B cell (primary cell): ENCODE data around the gene UNC13C. TPM values are rescaled to one million over a fixed set of nuclear protein-coding genes. Genes with fewer than 3 reads are reported as not detected.

Experiments used
- ATAC-seq: fragments of 200-7000 bp; cut with Tn5 transposase; one replicate; pipeline ENCODE4 v1.10.0; 2021; ENCODE audit warnings: low read depth, mild to moderate bottlenecking, moderate number of reproducible peaks, moderate library complexity
- CTCF ChIA-PET: fragments of 350-600 bp; sonication (Branson Sonifier 250); formaldehyde crosslinking; loops from one replicate; lab custom pipeline; 2021; ENCODE audit warnings: antibody characterized with exemption, inconsistent platforms; lab: Charles Lee
- POLR2A ChIA-PET: fragments of 350-600 bp; sonication (Branson Sonifier 250); formaldehyde crosslinking; loops from one replicate; lab custom pipeline; 2021; ENCODE audit warnings: antibody characterized with exemption; lab: Charles Lee
- DNase-seq: peaks from one replicate; pipeline ENCODE4 v3.0.0; 2013
- H2AFZ ChIP-seq: 2 replicates; pipeline ENCODE4 v1.6.1; 2012; ENCODE audit warnings: mild to moderate bottlenecking, low read depth, low read length; ENCODE audit not compliant: insufficient read depth, poor library complexity, severe bottlenecking
- H3K27ac ChIP-seq, 2 donors: 1 replicate in 1 of 2; 2 replicates in 1 of 2; pipeline ENCODE4 v1.5.1; 2012 to 2013; ENCODE audit warnings: low read length in 2 of 2, mild to moderate bottlenecking in 2 of 2, moderate library complexity in 1 of 2
- H3K27me3 ChIP-seq, 4 experiments: fragments of 200-600 bp in 1 of 4; sonication (generic) in 1 of 4; replicated peaks in 1 of 4; 1 replicate in 2 of 4; 2 replicates in 2 of 4; pipeline versions ENCODE4 v1.6.1 to v1.7.0; 2013 to 2016; ENCODE audit warnings: low read length in 3 of 4, mild to moderate bottlenecking in 2 of 4, mixed read lengths in 1 of 4, moderate library complexity in 1 of 4; ENCODE audit not compliant: insufficient read depth in 4 of 4, control insufficient read depth in 3 of 4; ENCODE audit errors: control extremely low read depth in 1 of 4
- H3K36me3 ChIP-seq, 2 experiments: replicated peaks in 1 of 2; 1 replicate in 1 of 2; 2 replicates in 1 of 2; pipeline versions ENCODE4 v1.6.1 to v1.7.1; 2013; ENCODE audit warnings: low read length in 1 of 2; ENCODE audit not compliant: insufficient read depth in 2 of 2, control insufficient read depth in 1 of 2; ENCODE audit errors: control extremely low read depth in 1 of 2, extremely low read depth in 1 of 2
- H3K4me1 ChIP-seq, 2 donors: fragments of 200-600 bp in 1 of 2; sonication (generic) in 1 of 2; 1 replicate in 1 of 2; 2 replicates in 1 of 2; pipeline versions ENCODE4 v1.5.1 to v1.6.1; 2013 to 2017; ENCODE audit warnings: low read length in 2 of 2; ENCODE audit not compliant: control insufficient read depth in 2 of 2, insufficient read depth in 2 of 2
- H3K4me2 ChIP-seq: replicated peaks from 2 replicates; pipeline ENCODE3; 2012; ENCODE audit warnings: mild to moderate bottlenecking, low read depth, low read length; ENCODE audit not compliant: poor library complexity, severe bottlenecking
- H3K4me3 ChIP-seq, 5 experiments: fragments of 200-600 bp in 1 of 5; sonication (generic) in 1 of 5; 1 replicate in 3 of 5; 2 replicates in 2 of 5; pipeline versions ENCODE4 v1.5.1 to v1.7.0; 2011 to 2016; ENCODE audit warnings: low read length in 4 of 5, mild to moderate bottlenecking in 4 of 5, low read depth in 2 of 5, control low read depth in 1 of 5, moderate library complexity in 1 of 5; ENCODE audit not compliant: insufficient read depth in 1 of 5; ENCODE audit errors: control extremely low read depth in 1 of 5, extremely low read depth in 1 of 5
- H3K79me2 ChIP-seq: fragments of 200-600 bp; sonication (generic); one replicate; pipeline ENCODE4 v1.6.0; 2016; ENCODE audit warnings: low read length; ENCODE audit not compliant: control insufficient read depth, insufficient read depth
- H3K9ac ChIP-seq: fragments of 200-600 bp; sonication (generic); 2 replicates; pipeline ENCODE4 v1.6.1; 2017; ENCODE audit warnings: mild to moderate bottlenecking, low read length, moderate library complexity
- H3K9me3 ChIP-seq, 3 donors: one replicate each; pipeline versions ENCODE4 v1.6.1 to v1.7.1; 2013; ENCODE audit warnings: low read length in 2 of 3; ENCODE audit not compliant: control insufficient read depth in 2 of 3, insufficient read depth in 1 of 3; ENCODE audit errors: control extremely low read depth in 1 of 3
- H4K20me1 ChIP-seq: 2 replicates; pipeline ENCODE4 v1.6.0; 2012; ENCODE audit warnings: mild to moderate bottlenecking, low read length; ENCODE audit not compliant: insufficient read depth, control insufficient read depth, poor library complexity, severe bottlenecking
- H3K27ac Mint-ChIP-seq: one replicate; pipeline ENCODE4 v1.8.0; 2021; ENCODE audit warnings: mixed read lengths
- H3K27me3 Mint-ChIP-seq: one replicate; pipeline ENCODE4 v1.8.0; 2021; ENCODE audit warnings: mixed read lengths
- H3K4me1 Mint-ChIP-seq: one replicate; pipeline ENCODE4 v1.8.0; 2021; ENCODE audit warnings: mixed read lengths
- H3K4me3 Mint-ChIP-seq: one replicate; pipeline ENCODE4 v1.8.0; 2021; ENCODE audit warnings: mixed read lengths
- H3K9me3 Mint-ChIP-seq: one replicate; pipeline ENCODE4 v1.8.0; 2022; ENCODE audit warnings: mixed read lengths; ENCODE audit not compliant: insufficient read depth
- EZH2 ChIP-seq: IDR thresholded peaks from 2 replicates; pipeline ENCODE4 v1.6.1; 2012; ENCODE audit warnings: borderline replicate concordance, low read depth, mild to moderate bottlenecking, moderate library complexity, low read length; ENCODE audit not compliant: insufficient read depth, poor library complexity, severe bottlenecking
- WGBS: methylation state at CpG from one replicate; pipeline ENCODE4 v1.1.5; 2013; ENCODE audit warnings: missing lambda C conversion rate; ENCODE audit not compliant: insufficient coverage; 5-methylcytosine and 5-hydroxymethylcytosine counted together
- intact Hi-C: fragments of 100-400 bp; cut with micrococcal nuclease; formaldehyde crosslinking; loops from one replicate; pipeline ENCODE4 v1.10.0; 2022
- polyA plus RNA-seq: library from polyadenylated mRNA; depleted of rRNA; stranded (reverse); fragments of >200 nt; gene quantifications from 2 replicates; pipeline ENCODE4 v1.2.3, GENCODE V29; 2012
- total RNA-seq, 2 donors: library from RNA; stranded (reverse); fragments of 120-200 nt in 1 of 2; gene quantifications; 1 replicate in 1 of 2; 2 replicates in 1 of 2; pipeline versions ENCODE4 v1.2.3 to v1.2.4, GENCODE V29; 2013 to 2022
- TF ChIP-seq, protein P1 (sequence below): fragments of 200-600 bp; IDR thresholded peaks from one replicate; pipeline ENCODE4 v1.8.0; 2022; ENCODE audit warnings: antibody characterized with exemption, mild to moderate bottlenecking

The UNC13C gene
- total and polyA plus RNA-seq, 2 donors (not counting 1 experiment from before 2014, with no cell fraction given), result not detected

DNA sequence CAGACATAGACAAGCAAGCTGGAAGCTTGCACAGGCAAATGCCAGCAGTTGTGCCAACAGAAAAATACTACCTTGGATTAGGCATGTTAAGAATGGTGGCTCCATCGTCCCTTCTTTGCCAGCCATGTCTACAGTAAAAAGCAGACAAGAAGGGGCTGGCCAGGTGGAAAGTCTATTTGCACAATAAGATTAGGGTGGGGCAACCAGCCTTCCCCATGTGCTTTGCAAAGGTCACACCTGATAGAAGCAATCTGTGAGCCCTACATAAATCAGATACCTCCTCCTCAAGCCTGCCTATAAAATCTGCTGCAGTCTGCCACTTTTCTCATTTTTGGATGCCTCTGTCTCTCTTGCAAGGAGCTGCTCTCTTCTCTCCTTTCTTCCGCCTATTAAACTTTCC is 662.6 kb downstream of the UNC13C start:
- no peak overlapping the region for H3K4me3 ChIP-seq
- H3K27me3 ChIP-seq, result no peaks in the 10 kb centered on the region
- POLR2A ChIA-PET, result no interaction called here
- CTCF ChIA-PET, result no interaction called here
- Mint-ChIP-seq H3K9me3 (peaks cover 6% of the 10 kb centered on the region), H3K4me3 (no peak overlapping the region), H3K4me1 (no peaks in the 10 kb centered on the region), H3K27me3 (no peaks in the 10 kb centered on the region), H3K27ac (no peak overlapping the region)
- no peak overlapping the region for H2AFZ ChIP-seq
- WGBS, result 100% methylated on average over 1 of the region's 2 CpGs
- H3K9me3 ChIP-seq, result peaks cover 3 to 12% (median 3%) of the 10 kb centered on the region in 3 donors
- H4K20me1 ChIP-seq, result no peaks in the 10 kb centered on the region
- H3K9ac ChIP-seq, result no peak overlapping the region
- no peaks in the 10 kb centered on the region for H3K79me2 ChIP-seq
- ATAC-seq (no peak), DNase-seq (no peak)
- intact Hi-C loops, result no loop called here
- no peaks in the 10 kb centered on the region for H3K36me3 ChIP-seq
- TF ChIP-seq, protein P1, sequence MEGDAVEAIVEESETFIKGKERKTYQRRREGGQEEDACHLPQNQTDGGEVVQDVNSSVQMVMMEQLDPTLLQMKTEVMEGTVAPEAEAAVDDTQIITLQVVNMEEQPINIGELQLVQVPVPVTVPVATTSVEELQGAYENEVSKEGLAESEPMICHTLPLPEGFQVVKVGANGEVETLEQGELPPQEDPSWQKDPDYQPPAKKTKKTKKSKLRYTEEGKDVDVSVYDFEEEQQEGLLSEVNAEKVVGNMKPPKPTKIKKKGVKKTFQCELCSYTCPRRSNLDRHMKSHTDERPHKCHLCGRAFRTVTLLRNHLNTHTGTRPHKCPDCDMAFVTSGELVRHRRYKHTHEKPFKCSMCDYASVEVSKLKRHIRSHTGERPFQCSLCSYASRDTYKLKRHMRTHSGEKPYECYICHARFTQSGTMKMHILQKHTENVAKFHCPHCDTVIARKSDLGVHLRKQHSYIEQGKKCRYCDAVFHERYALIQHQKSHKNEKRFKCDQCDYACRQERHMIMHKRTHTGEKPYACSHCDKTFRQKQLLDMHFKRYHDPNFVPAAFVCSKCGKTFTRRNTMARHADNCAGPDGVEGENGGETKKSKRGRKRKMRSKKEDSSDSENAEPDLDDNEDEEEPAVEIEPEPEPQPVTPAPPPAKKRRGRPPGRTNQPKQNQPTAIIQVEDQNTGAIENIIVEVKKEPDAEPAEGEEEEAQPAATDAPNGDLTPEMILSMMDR, result no peak
- TF ChIP-seq EZH2, result no peak
- H3K27ac ChIP-seq, result no peak overlapping the region
- no peak overlapping the region for H3K4me2 ChIP-seq
- no peaks in the 10 kb centered on the region for H3K4me1 ChIP-seq

DNA sequence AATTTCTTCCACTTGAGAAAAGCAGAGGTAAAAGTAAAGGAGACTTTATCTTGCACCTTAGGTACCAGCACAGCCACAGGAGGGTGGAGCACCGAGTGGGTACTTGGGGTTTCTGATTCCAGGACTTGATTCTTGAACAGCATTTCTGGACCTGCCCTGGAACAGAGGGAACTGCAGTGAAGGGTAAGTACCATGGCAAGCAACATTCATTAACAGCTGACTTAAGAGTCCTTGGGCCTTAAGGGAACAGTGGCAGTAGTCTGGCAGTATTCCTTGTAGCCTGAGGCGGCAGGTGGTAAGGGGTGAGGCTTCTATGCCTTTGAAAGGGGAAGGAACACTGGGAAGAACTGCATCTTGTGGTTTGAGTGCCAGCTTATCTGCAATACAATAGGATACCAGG is 666.6 kb downstream of the UNC13C start:
- intact Hi-C loops, result no loop called here
- H3K4me3 ChIP-seq, result no peak overlapping the region
- Mint-ChIP-seq H3K4me1 (no peaks in the 10 kb centered on the region), H3K9me3 (peaks cover 7% of the 10 kb centered on the region), H3K4me3 (no peak overlapping the region), H3K27me3 (no peaks in the 10 kb centered on the region), H3K27ac (no peak overlapping the region)
- POLR2A ChIA-PET, result no interaction called here
- no peaks in the 10 kb centered on the region for H4K20me1 ChIP-seq
- H3K79me2 ChIP-seq, result no peaks in the 10 kb centered on the region
- no peak overlapping the region for H2AFZ ChIP-seq
- ATAC-seq (no peak), DNase-seq (no peak)
- no peaks in the 10 kb centered on the region for H3K4me1 ChIP-seq
- CTCF ChIA-PET, result no interaction called here
- H3K9me3 ChIP-seq, result peaks cover 0 to 14% (median under 1%) of the 10 kb centered on the region in 3 donors
- WGBS, result 67% methylated on average over 1 of the region's 2 CpGs
- H3K4me2 ChIP-seq, result no peak overlapping the region
- TF ChIP-seq EZH2, result no peak
- TF ChIP-seq, protein P1, result no peak
- H3K27me3 ChIP-seq, result no peaks in the 10 kb centered on the region
- no peaks in the 10 kb centered on the region for H3K36me3 ChIP-seq
- no peak overlapping the region for H3K27ac ChIP-seq
- no peak overlapping the region for H3K9ac ChIP-seq
